Measurements from ENCODE around the gene DGCR6L.
"Not testable (repeated sequence)": the region's sequence is repeated elsewhere in the genome, so short reads cannot be mapped to it uniquely, and the experiment has no call there.

DGCR6L gene

DNA sequence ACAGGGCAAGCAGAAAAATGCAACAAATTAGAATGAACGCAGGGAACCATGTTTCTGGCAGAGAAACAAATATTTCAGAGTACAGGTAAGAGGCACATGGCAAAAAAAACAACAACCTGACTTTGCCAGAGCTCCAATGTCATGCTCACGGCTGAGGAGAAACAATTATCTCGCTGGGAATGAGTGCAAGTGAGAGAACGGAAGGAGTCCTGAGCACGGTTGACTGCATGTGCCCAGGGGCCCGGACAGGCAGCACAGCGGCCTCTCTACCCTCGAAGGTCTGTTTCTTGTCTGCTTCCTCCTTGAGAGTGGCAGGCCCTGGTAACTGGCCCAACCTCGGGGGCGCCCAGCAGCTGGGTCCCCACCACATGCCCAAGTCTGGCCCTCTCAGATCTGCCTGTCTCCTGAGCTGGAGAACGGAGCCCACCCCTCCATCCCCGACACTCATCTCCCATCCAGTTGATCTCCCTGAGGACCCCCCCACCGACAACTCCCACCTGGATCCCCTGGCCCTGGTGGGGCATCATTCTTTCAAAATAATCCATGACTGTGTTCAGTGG lies 27.1 kb downstream of the DGCR6L start:
- H3K4me3 ChIP-seq (ENCODE audit: low read depth, low read length) = no peak overlapping the region

- H3K4me3 ChIP-seq (ENCODE audit: low read depth, low read length) = no peak overlapping the region
These were observed 27.8 kb downstream of the DGCR6L start for GRCh38 chr22:20292108-20292507.

GRCh38 chr22:20291604-20292063 lies 28.2 kb downstream of the DGCR6L start:
- no peak overlapping the region for H3K4me3 ChIP-seq (ENCODE audit: low read depth, low read length)

DNA sequence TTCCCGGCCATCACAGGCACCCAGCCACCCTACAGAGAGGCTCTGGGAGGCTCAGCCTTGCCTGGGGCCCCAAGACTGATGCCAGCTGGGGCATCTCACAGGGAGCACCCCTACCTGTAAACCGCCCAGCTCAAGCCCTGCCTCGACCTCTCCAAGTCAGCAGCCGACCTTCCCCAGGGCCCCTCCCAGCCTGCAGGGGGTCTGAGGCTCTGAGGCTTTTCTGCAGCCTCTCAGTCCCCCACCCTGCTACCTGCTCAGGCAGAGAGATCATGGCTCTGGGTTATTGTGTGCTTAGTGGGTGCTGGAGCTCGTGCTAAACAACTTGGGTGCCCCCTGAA lies 28.6 kb downstream of the DGCR6L start:
- H3K4me3 ChIP-seq (ENCODE audit: low read depth, low read length) = no peak overlapping the region

- H3K4me3 ChIP-seq (ENCODE audit: low read depth, low read length) = no peak overlapping the region
These were observed 29.1 kb downstream of the DGCR6L start for GRCh38 chr22:20290578-20291248.

DNA sequence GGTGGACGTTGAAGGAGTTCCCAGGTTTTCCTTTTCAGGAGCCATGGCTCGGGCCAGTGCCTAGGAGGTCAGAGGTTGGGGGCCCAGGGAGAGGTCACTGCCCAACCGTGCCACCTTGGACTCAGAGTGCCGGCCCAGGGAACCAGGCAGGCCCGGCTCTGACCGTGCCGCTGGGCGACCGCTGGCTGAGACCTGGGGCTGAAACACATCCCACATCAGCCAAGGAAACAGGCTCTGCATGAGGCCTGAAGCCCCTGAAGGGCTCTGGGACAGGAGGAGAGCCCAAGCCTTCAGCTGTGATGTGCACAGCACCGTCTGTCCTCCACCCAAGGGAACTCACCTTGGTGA lies 29.8 kb downstream of the DGCR6L start:
- H3K4me3 ChIP-seq (ENCODE audit: low read depth, low read length) = no peak overlapping the region

DNA sequence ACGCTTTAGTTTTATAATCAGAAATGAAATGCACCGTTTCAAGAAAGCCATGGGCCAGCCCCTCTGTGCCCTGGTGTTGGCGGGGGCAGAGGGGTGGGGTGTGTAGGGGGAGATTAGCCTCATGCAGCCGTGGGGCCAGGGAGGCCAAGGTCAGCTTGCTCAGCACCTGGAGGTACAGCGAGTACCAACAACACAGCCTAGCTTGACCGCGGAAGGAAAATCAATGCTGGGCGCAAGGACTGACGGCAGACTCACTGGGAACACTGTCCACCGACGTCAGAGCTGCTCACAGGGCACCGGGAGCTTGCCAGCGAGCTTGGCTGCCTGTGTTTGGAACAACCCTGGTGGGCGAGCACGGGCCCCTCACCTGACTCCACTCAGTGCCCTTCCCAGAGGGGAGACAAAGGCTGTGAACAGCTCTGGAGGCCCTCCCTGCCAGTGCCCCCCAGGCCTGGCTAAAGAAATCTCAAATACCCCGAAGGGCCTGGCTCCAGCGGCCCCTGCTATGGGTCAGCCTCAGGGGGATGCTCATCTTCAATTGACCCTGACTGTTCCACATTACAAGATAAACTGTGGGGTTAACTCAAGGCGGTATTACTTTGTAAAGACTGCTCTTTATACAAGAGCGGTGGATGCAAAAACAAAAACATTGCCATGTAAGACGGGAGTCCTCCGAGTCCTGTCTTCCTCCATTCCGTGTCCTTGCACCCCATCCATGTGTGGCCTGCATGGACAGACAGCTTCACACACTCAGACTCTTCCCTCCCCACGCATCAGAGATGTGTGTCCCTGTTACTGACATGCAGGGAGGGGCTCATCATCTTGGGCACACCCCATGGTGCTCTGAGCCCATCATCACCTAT lies 30.4 kb downstream of the DGCR6L start:
- not testable (repeated sequence) for H3K4me3 ChIP-seq (ENCODE audit: low read depth, low read length)

GRCh38 chr22:20286784-20287423 lies 33.0 kb downstream of the DGCR6L start:
- H3K4me3 ChIP-seq (ENCODE audit: low read depth, low read length) = not testable (repeated sequence)

- not testable (repeated sequence) for H3K4me3 ChIP-seq (ENCODE audit: low read depth, low read length)
These were observed 33.6 kb downstream of the DGCR6L start for GRCh38 chr22:20286312-20286660.

DNA sequence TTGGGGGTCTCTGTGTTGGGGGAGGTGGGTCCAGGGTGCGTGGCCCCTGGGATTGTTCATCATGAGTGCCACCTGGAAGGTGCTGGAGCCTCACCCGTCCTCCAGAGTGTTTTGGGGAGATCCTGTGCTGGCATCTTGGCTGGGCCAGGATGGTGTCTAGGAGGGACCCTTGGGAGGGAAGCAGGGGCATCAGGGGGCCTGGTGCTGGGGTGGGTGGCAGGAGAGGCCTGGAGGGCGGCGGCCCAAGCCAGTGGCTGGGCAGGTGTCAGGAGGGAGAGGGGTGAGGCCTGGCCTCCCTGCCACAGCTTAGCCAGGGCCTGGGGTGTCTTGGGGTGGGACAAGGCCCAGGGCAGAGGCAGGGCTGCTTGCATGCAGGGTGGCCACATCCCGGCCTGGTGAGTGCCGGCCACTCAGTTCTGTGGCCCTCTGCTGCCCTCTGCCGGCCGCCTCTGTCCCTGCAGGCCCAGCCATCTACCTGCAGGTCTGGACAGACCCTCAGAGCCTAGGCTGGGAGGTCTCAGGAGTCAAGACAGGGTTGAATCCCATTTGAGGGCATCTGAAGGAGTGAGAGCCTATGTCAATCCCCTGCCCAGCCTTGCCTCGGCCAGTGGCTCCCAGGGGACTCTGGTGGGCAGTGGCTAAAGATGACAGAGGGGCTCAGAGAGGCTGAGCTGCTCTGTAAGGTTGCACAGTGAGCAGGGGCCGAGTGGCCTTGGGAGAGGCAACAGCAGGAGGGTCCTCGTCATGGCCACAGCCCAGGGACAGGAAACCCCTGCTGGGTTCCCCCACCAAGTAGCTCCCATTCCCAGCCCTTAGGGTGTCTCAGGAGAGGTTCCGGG lies 34.2 kb downstream of the DGCR6L start:
- H3K4me3 ChIP-seq (ENCODE audit: low read depth, low read length) = not testable (repeated sequence)

GRCh38 chr22:20284471-20285086 lies 35.3 kb downstream of the DGCR6L start:
- H3K4me3 ChIP-seq (ENCODE audit: low read depth, low read length) = no peak overlapping the region

DNA sequence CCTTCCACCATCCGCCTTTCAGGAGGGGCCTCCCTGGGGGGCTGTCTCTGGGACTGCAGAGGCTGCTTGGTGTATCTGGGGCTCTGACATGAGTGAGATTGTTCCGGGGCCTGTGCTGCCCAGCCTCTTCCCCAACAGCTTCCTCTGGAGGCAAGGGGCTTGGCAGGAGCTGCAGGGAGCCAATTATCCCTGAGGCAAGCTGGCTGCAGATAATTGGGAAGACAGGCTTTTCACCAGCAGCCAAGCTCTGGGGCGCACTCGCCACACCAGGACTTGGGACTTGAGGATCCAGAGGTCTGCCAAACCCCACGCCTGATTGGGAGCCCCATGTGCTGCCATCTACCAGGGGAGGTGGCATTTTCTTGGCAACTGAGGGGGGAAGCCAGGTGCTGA lies 36.2 kb downstream of the DGCR6L start:
- H3K4me3 ChIP-seq (ENCODE audit: low read depth, low read length) = no peak overlapping the region

GRCh38 chr22:20282901-20283673 lies 36.8 kb downstream of the DGCR6L start:
- no peak overlapping the region for H3K4me3 ChIP-seq (ENCODE audit: low read depth, low read length)

GRCh38 chr22:20281891-20282290 lies 38.0 kb downstream of the DGCR6L start:
- no peak overlapping the region for H3K4me3 ChIP-seq (ENCODE audit: low read depth, low read length)

GRCh38 chr22:20281473-20281872 lies 38.4 kb downstream of the DGCR6L start:
- not testable (repeated sequence) for H3K4me3 ChIP-seq (ENCODE audit: low read depth, low read length)

- H3K4me3 ChIP-seq (ENCODE audit: low read depth, low read length) = no peak overlapping the region
These were observed 39.0 kb downstream of the DGCR6L start for GRCh38 chr22:20280866-20281265.

- not testable (repeated sequence) for H3K4me3 ChIP-seq (ENCODE audit: low read depth, low read length)
These were observed 39.7 kb downstream of the DGCR6L start for GRCh38 chr22:20280163-20280562.

GRCh38 chr22:20279662-20280134 lies 40.2 kb downstream of the DGCR6L start:
- H3K4me3 ChIP-seq (ENCODE audit: low read depth, low read length) = no peak overlapping the region

DNA sequence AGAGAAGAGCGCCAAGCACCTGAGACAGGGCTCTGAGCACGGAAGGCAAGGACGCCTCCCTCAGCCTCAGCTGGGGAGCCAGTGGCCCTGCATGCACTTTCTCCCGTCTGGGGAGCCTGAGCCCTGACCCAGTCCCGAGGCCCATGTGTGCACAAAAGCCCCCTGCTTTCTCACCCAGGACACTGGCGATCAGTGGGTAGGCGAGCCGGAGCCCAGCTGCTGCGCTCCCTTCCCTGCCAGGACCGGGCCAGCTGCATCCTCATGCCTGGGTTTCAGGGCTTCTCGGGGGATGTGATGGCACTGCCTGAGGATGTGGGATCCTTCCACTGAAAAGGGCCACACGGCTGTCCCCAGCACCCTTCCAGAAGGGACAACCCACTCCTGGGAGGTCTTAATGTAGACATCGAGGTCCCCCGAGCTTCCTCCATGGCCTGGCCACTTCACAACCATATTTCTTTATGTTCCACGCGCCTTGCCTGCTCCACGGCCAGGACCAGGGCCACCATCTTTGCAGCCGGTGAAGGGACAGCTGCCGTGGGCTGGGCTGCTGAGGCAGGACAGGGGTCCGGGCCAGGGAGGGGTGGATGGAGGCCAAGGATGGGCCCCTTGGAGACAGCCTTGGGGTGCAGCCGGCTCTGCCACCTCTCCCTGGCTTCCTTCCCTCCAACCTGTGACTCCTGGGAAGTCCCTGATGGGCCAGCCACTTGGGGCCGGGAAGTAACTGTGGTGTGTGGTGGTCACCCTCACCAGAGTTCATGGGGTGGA lies 41.0 kb downstream of the DGCR6L start:
- not testable (repeated sequence) for H3K4me3 ChIP-seq (ENCODE audit: low read depth, low read length)

Measured in iPS-11a (cell line).